H1 (cell line): ENCODE results near the gene DIPK1A. TPM values are rescaled to one million over a fixed set of nuclear protein-coding genes. Genes with fewer than 3 reads are reported as not detected.

Experiments used
- CTCF ChIA-PET: fragments of 300-600 bp; sonication (Branson Sonifier 250); formaldehyde crosslinking; loops from one replicate; lab custom pipeline; 2021; ENCODE audit not compliant: partially characterized antibody; lab: Charles Lee
- POLR2A ChIA-PET: fragments of 300-600 bp; sonication (Branson Sonifier 250); formaldehyde crosslinking; loops from one replicate; lab custom pipeline; 2021; ENCODE audit warnings: inconsistent platforms; ENCODE audit not compliant: partially characterized antibody; lab: Charles Lee
- DNase-seq, 2 experiments: peaks; one replicate each; pipeline versions ENCODE4 v3.0.0 to v3.0.0-alpha.2; 2010 to 2022; ENCODE audit warnings: low spot score in 2 of 2, low read depth in 1 of 2, mixed read lengths in 1 of 2
- FAIRE-seq: peaks from 2 replicates; lab custom pipeline; 2011; peaks lifted over from hg19 to GRCh38; lab: Jason Lieb, UNC
- H2AFZ ChIP-seq: 2 replicates; pipeline ENCODE4 v1.8.1; 2012; ENCODE audit warnings: low read length, inconsistent platforms
- H2AK5ac ChIP-seq: 2 replicates; pipeline ENCODE4 v1.6.1; 2013; ENCODE audit warnings: low read depth, low read length
- H2BK120ac ChIP-seq: replicated peaks from 2 replicates; pipeline ENCODE3; 2013; ENCODE audit warnings: low read depth, low read length, inconsistent platforms
- H2BK12ac ChIP-seq: 2 replicates; pipeline ENCODE4 v1.6.1; 2013; ENCODE audit warnings: low read depth, low read length
- H2BK15ac ChIP-seq: 2 replicates; pipeline ENCODE4 v1.6.1; 2013; ENCODE audit warnings: low read length
- H2BK20ac ChIP-seq: 2 replicates; pipeline ENCODE4 v1.6.1; 2013; ENCODE audit warnings: low read length
- H2BK5ac ChIP-seq: 2 replicates; pipeline ENCODE4 v1.6.1; 2013; ENCODE audit warnings: low read depth, low read length
- H3K14ac ChIP-seq: 2 replicates; pipeline ENCODE4 v1.6.1; 2013; ENCODE audit warnings: inconsistent platforms; ENCODE audit not compliant: insufficient read length
- H3K18ac ChIP-seq: 2 replicates; pipeline ENCODE4 v1.6.1; 2013; ENCODE audit warnings: low read length; ENCODE audit errors: extremely low read depth
- H3K23ac ChIP-seq: 2 replicates; pipeline ENCODE4 v1.6.1; 2013; ENCODE audit warnings: inconsistent platforms; ENCODE audit not compliant: insufficient read length
- H3K23me2 ChIP-seq: 2 replicates; pipeline ENCODE4 v1.6.1; 2013; ENCODE audit warnings: low read depth, low read length
- H3K27ac ChIP-seq: 2 replicates; pipeline ENCODE4 v1.6.1; 2011; ENCODE audit warnings: low read depth, low read length, inconsistent platforms
- H3K27me3 ChIP-seq, 4 experiments: replicated peaks in 1 of 4; 1 replicate in 1 of 4; 2 replicates in 3 of 4; pipeline versions ENCODE4 v1.6.1 to v1.8.1; 2011 to 2013; ENCODE audit warnings: low read length in 3 of 4, mild to moderate bottlenecking in 3 of 4, inconsistent platforms in 2 of 4, mixed read lengths in 2 of 4, moderate library complexity in 1 of 4; ENCODE audit not compliant: control insufficient read depth in 3 of 4, insufficient read depth in 3 of 4; ENCODE audit errors: extremely low read depth in 1 of 4
- H3K36me3 ChIP-seq, 4 experiments: 2 replicates each; pipeline versions ENCODE4 v1.6.1 to v1.8.1; 2011 to 2013; ENCODE audit warnings: mild to moderate bottlenecking in 4 of 4, low read length in 3 of 4, moderate library complexity in 2 of 4, control low read depth in 1 of 4, inconsistent platforms in 1 of 4; ENCODE audit not compliant: insufficient read depth in 4 of 4, control insufficient read depth in 2 of 4
- H3K4ac ChIP-seq: replicated peaks from 2 replicates; pipeline ENCODE3; 2013; ENCODE audit warnings: low read length, low read depth, mixed read lengths, inconsistent platforms; ENCODE audit not compliant: insufficient read length
- H3K4me1 ChIP-seq, 4 experiments: replicated peaks in 1 of 4; 1 replicate in 1 of 4; 2 replicates in 3 of 4; pipeline versions ENCODE4 v1.6.1 to v1.8.1; 2011 to 2013; ENCODE audit warnings: low read length in 3 of 4, inconsistent platforms in 2 of 4, mixed read lengths in 1 of 4; ENCODE audit not compliant: insufficient read depth in 4 of 4, control insufficient read depth in 3 of 4
- H3K4me2 ChIP-seq, 2 experiments: 2 replicates each; pipeline versions ENCODE4 v1.6.1 to v1.8.1; 2011 to 2013; ENCODE audit warnings: low read depth in 2 of 2, low read length in 2 of 2, control low read depth in 1 of 2, inconsistent platforms in 1 of 2, mild to moderate bottlenecking in 1 of 2; ENCODE audit not compliant: insufficient read depth in 1 of 2
- H3K4me3 ChIP-seq, 4 experiments: fragments of 200-600, 300-600 bp in 1 of 4; sonication (generic), shearing (Covaris generic), sonication (Bioruptor Twin) in 1 of 4; 2 replicates each; pipeline versions ENCODE4 v1.5.1 to v1.8.1; 2011 to 2016; ENCODE audit warnings: low read length in 4 of 4, low read depth in 3 of 4, control low read depth in 2 of 4, inconsistent platforms in 2 of 4, mild to moderate bottlenecking in 2 of 4, mixed read lengths in 1 of 4, moderate library complexity in 1 of 4; ENCODE audit not compliant: insufficient read depth in 2 of 4; ENCODE audit errors: extremely low read depth in 1 of 4
- H3K56ac ChIP-seq: replicated peaks from 2 replicates; pipeline ENCODE3; 2013; ENCODE audit warnings: low read depth, mild to moderate bottlenecking, mixed read lengths, low read length, inconsistent platforms; ENCODE audit not compliant: insufficient read length
- H3K79me1 ChIP-seq: 2 replicates; pipeline ENCODE4 v1.6.1; 2013; ENCODE audit warnings: low read depth, low read length, control low read depth
- H3K79me2 ChIP-seq, 2 experiments: 2 replicates each; pipeline versions ENCODE4 v1.6.1 to v1.8.1; 2012 to 2013; ENCODE audit warnings: low read length in 2 of 2, mild to moderate bottlenecking in 2 of 2, inconsistent platforms in 1 of 2; ENCODE audit not compliant: insufficient read depth in 2 of 2, control insufficient read depth in 1 of 2
- H3K9ac ChIP-seq, 4 experiments: replicated peaks in 1 of 4; 1 replicate in 1 of 4; 2 replicates in 3 of 4; pipeline versions ENCODE4 v1.6.1 to v1.8.1; 2011 to 2013; ENCODE audit warnings: low read depth in 3 of 4, low read length in 3 of 4, control low read depth in 2 of 4, mild to moderate bottlenecking in 2 of 4, moderate library complexity in 2 of 4, inconsistent platforms in 1 of 4; ENCODE audit errors: extremely low read depth in 1 of 4
- H3K9me3 ChIP-seq, 2 experiments: 2 replicates each; pipeline versions ENCODE4 v1.6.1 to v1.8.1; 2012 to 2013; ENCODE audit warnings: mild to moderate bottlenecking in 2 of 2, moderate library complexity in 2 of 2, control low read depth in 1 of 2, inconsistent platforms in 1 of 2, low read depth in 1 of 2, low read length in 1 of 2, mixed read lengths in 1 of 2; ENCODE audit not compliant: insufficient read depth in 2 of 2
- H4K20me1 ChIP-seq, 2 experiments: replicated peaks in 1 of 2; 2 replicates each; pipeline versions ENCODE3 to v1.8.1; 2011 to 2013; ENCODE audit warnings: inconsistent platforms in 2 of 2, low read length in 2 of 2, mild to moderate bottlenecking in 1 of 2; ENCODE audit not compliant: insufficient read depth in 2 of 2, control insufficient read depth in 1 of 2
- H4K5ac ChIP-seq: 2 replicates; pipeline ENCODE4 v1.6.1; 2013; ENCODE audit warnings: low read length, low read depth, mixed read lengths, inconsistent platforms; ENCODE audit not compliant: insufficient read length
- H4K8ac ChIP-seq: 2 replicates; pipeline ENCODE4 v1.8.0; 2013; ENCODE audit warnings: mild to moderate bottlenecking, moderate library complexity, low read length, inconsistent platforms; ENCODE audit not compliant: insufficient read depth; ENCODE audit errors: extremely low read depth
- H4K91ac ChIP-seq: replicated peaks from 2 replicates; pipeline ENCODE3; 2013; ENCODE audit warnings: low read length, mixed read lengths, inconsistent platforms; ENCODE audit not compliant: insufficient read length
- ASH2L ChIP-seq: fragments of 200-600, 300-600 bp; sonication (generic); IDR thresholded peaks from one replicate; pipeline ENCODE4 v1.7.1; 2017; ENCODE audit warnings: low read length
- CBX5 ChIP-seq: fragments of 300-800, 300-1000 bp; sonication (generic); IDR thresholded peaks from 2 replicates; pipeline ENCODE4 v1.7.1; 2016; ENCODE audit warnings: antibody characterized with exemption, low read length, low read depth
- CTBP2 ChIP-seq: IDR thresholded peaks from 2 replicates; pipeline ENCODE4 v1.7.0; 2011; ENCODE audit warnings: borderline replicate concordance, mild to moderate bottlenecking, moderate library complexity, mixed read lengths, low read length; ENCODE audit not compliant: insufficient read depth, insufficient read length
- EP300 ChIP-seq, 2 experiments: IDR thresholded peaks; 1 replicate in 1 of 2; 2 replicates in 1 of 2; pipeline ENCODE4 v1.6.1; 2011 to 2012; ENCODE audit warnings: low read depth in 2 of 2, low read length in 2 of 2, mild to moderate bottlenecking in 2 of 2, borderline replicate concordance in 1 of 2, inconsistent platforms in 1 of 2, moderate library complexity in 1 of 2
- EZH2 ChIP-seq: fragments of 200-600 bp; sonication (generic); IDR thresholded peaks from 2 replicates; pipeline ENCODE4 v1.7.1; 2012; ENCODE audit warnings: low read depth, mild to moderate bottlenecking, moderate library complexity, low read length, inconsistent platforms; ENCODE audit not compliant: severe bottlenecking
- HDAC6 ChIP-seq: IDR thresholded peaks from one replicate; pipeline ENCODE4 v1.7.1; 2012; ENCODE audit warnings: low read depth, mild to moderate bottlenecking, inconsistent platforms, low read length, moderate library complexity
- RAD21 ChIP-seq, 2 experiments: IDR thresholded peaks in 1 of 2; conservative IDR thresholded peaks in 1 of 2; 2 replicates each; pipeline ENCODE4 v1.6.1; 2011; ENCODE audit warnings: low read depth in 2 of 2, low read length in 2 of 2, improper control_type of control experiment in 1 of 2, inconsistent platforms in 1 of 2, mild to moderate bottlenecking in 1 of 2, moderate library complexity in 1 of 2
- RNF2 ChIP-seq: fragments of 200-900, 300-1000 bp; sonication (generic); IDR thresholded peaks from 2 replicates; pipeline ENCODE4 v1.7.1; 2016; ENCODE audit warnings: borderline replicate concordance, low read depth, mild to moderate bottlenecking, antibody characterized with exemption, low read length; ENCODE audit not compliant: poor library complexity, severe bottlenecking; ENCODE audit errors: missing control alignments
- SP1 ChIP-seq: IDR thresholded peaks from 2 replicates; pipeline ENCODE4 v1.6.1; 2011; ENCODE audit warnings: low read depth, low read length
- TAF1 ChIP-seq: IDR thresholded peaks from 2 replicates; pipeline ENCODE4 v1.6.1; 2011; ENCODE audit warnings: mild to moderate bottlenecking, low read depth, low read length
- TAF7 ChIP-seq: optimal IDR thresholded peaks from 2 replicates; pipeline ENCODE3; 2011; ENCODE audit warnings: low read depth, mild to moderate bottlenecking, inconsistent platforms, low read length, moderate library complexity, borderline replicate concordance
- YY1 ChIP-seq: IDR thresholded peaks from 2 replicates; pipeline ENCODE4 v1.6.1; 2011; ENCODE audit warnings: low read depth, mild to moderate bottlenecking, low read length
- WGBS, 2 experiments: shearing (Covaris generic) in 1 of 2; methylation state at CpG; one replicate each; pipeline versions ENCODE4 v1.1.6 to v1.1.7; 2013 to 2015; ENCODE audit warnings: low lambda C conversion rate in 2 of 2, mixed read lengths in 2 of 2, inconsistent platforms in 1 of 2, low coverage in 1 of 2, missing lambda C conversion rate in 1 of 2; ENCODE audit not compliant: insufficient replicate concordance in 2 of 2, insufficient coverage in 1 of 2, insufficient read length in 1 of 2; ENCODE audit errors: extremely low coverage in 1 of 2, missing lambda C conversion rate in 1 of 2; 5-methylcytosine and 5-hydroxymethylcytosine counted together
- polyA plus RNA-seq, 7 experiments: library from polyadenylated mRNA; depleted of rRNA in 3 of 7; stranded (reverse) in 5 of 7; unstranded in 2 of 7; fragments of >200 nt in 5 of 7; fragments of 200-250 nt in 2 of 7; gene quantifications; 1 replicate in 5 of 7; 2 replicates in 1 of 7; 4 replicates in 1 of 7; pipeline versions ENCODE4 v1.2.1 to v1.2.3, GENCODE V29; 2011 to 2013; ENCODE audit warnings: missing spikeins in 2 of 7, mixed read lengths in 2 of 7
- total RNA-seq: library from RNA; stranded (reverse); fragmentation: NEBNext Ultra II Directional; extraction: Animal tissue kit (Norgen Biotek cat#: 25700); gene quantifications from 2 replicates; pipeline ENCODE4 v1.2.1, GENCODE V29; 2021

Gene DIPK1A
- total and polyA plus RNA-seq, 2 of the 8 experiments (the other 6 are each of a cell fraction or from before 2014, with no cell fraction given) = 2.5 to 5.0 TPM

- ChIA-PET CTCF (interaction anchor here (0.7 to 4.5 kb wide), 11 partner anchors 13 to 161 kb away, joined by 3 to 19 read pairs (median 4); partner anchors contain the start of gene DIPK1A), POLR2A (interaction anchor here (0.8 to 4.1 kb wide), 7 partner anchors 10 to 169 kb away, joined by 3 to 18 read pairs (median 3); partner anchors contain the start of genes MTF2 and RPL5)
- no peaks in the 10 kb centered on the region for H3K79me1 ChIP-seq
- DNase-seq (no peak), FAIRE-seq (no peak)
- no peak overlapping the region for H2BK15ac ChIP-seq
- 53% methylated on average over 2 of the region's 2 CpGs; no CpG with 5 or more reads in 1 of the 2 experiments for WGBS, 2 experiments
- no peak overlapping the region for H2BK20ac ChIP-seq
- H2BK120ac ChIP-seq = no peak overlapping the region
- H3K9ac ChIP-seq = no peak overlapping the region
- H2BK5ac ChIP-seq = no peak overlapping the region
- no peak overlapping the region for H3K27ac ChIP-seq
- peaks cover 0 to 8% (median 5%) of the 10 kb centered on the region in 4 experiments; a peak in 3 of 7 replicates for H3K4me1 ChIP-seq
- no peak overlapping the region for H4K8ac ChIP-seq
- H2AFZ ChIP-seq = 0 out of 2 replicates have a peak overlapping the region, but pooled peaks have one; percentile 37
- no peak overlapping the region for H2BK12ac ChIP-seq
- H4K5ac ChIP-seq = no peak overlapping the region
- H3K4me2 ChIP-seq = peak overlapping the region; percentile 18 to 44
- H3K14ac ChIP-seq = no peak overlapping the region
- no peak overlapping the region for H4K91ac ChIP-seq
- no peak overlapping the region for H3K56ac ChIP-seq
- H2AK5ac ChIP-seq = no peak overlapping the region
- no peak overlapping the region for H3K18ac ChIP-seq
- no peaks in the 10 kb centered on the region for H3K23me2 ChIP-seq
- no peak overlapping the region for H3K4ac ChIP-seq
- H3K79me2 ChIP-seq = no peaks in the 10 kb centered on the region
- H4K20me1 ChIP-seq = no peaks in the 10 kb centered on the region
- peak overlapping the region in 1 of 4 experiments; percentile 20; a peak in 1 of 8 replicates for H3K4me3 ChIP-seq
- no peaks in the 10 kb centered on the region for H3K36me3 ChIP-seq
- H3K9me3 ChIP-seq = no peaks in the 10 kb centered on the region
- H3K27me3 ChIP-seq = no peaks in the 10 kb centered on the region
- H3K23ac ChIP-seq = no peak overlapping the region
- TF ChIP-seq TAF7 (no peak), CTBP2 (no peak), EZH2 (no peak), ASH2L (peak; percentile 20), TAF1 (no peak), RAD21 (IDR thresholded peaks at IDR 0.05 in 1 of 2, conservative IDR thresholded peaks at IDR 0.05 in 1 of 2; ENCODE audit: low read depth in 2 of 2, low read length in 2 of 2) (no peak), EP300 (IDR thresholded peaks at IDR 0.05; ENCODE audit: borderline replicate concordance in 1 of 2, low read depth in 2 of 2, low read length in 2 of 2) (no peak), SP1 (0 out of 2 replicates have a peak, but pooled peaks have one; percentile 26), YY1 (no peak), CBX5 (no peak), HDAC6 (no peak), RNF2 (no peak)
These were observed 39.5 kb upstream of the DIPK1A start for GRCh38 chr1:93000751-93001175.
